GM23338 (cell line): ENCODE measurements around the gene SSTR3. TPM values are rescaled to one million over a fixed set of nuclear protein-coding genes. Genes with fewer than 3 reads are reported as not detected.

ENCODE experiments used
- ATAC-seq: fragments of 200-7000 bp; cut with Tn5 transposase; 3 replicates; pipeline ENCODE4 v1.9.1; 2020
- DNase-seq: peaks from one replicate; pipeline ENCODE4 v3.0.0-alpha.2; 2015; ENCODE audit warnings: low spot score
- H2AFZ ChIP-seq: fragments of 200-600 bp; sonication (generic); 2 replicates; pipeline ENCODE4 v1.8.0; 2016; ENCODE audit warnings: antibody characterized with exemption, mild to moderate bottlenecking, moderate library complexity
- H3F3A ChIP-seq: fragments of 200-600 bp; sonication (generic); replicated peaks from 2 replicates; pipeline ENCODE4 v1.8.0; 2017; ENCODE audit warnings: antibody characterized with exemption, mixed run types, low read depth
- H3K27ac ChIP-seq: fragments of 200-600 bp; sonication (generic); 2 replicates; pipeline ENCODE4 v1.6.1; 2016; ENCODE audit warnings: low read depth
- H3K27me3 ChIP-seq: fragments of 200-600 bp; sonication (generic); 2 replicates; pipeline ENCODE4 v1.8.0; 2016; ENCODE audit warnings: mild to moderate bottlenecking, mixed run types, moderate library complexity; ENCODE audit not compliant: insufficient read depth
- H3K36me3 ChIP-seq: fragments of 200-600 bp; sonication (generic); 2 replicates; pipeline ENCODE4 v1.8.0; 2016; ENCODE audit warnings: mild to moderate bottlenecking; ENCODE audit not compliant: insufficient read depth
- H3K4me1 ChIP-seq: fragments of 200-600 bp; sonication (generic); 2 replicates; pipeline ENCODE4 v1.8.0; 2016; ENCODE audit warnings: mild to moderate bottlenecking, moderate library complexity; ENCODE audit not compliant: insufficient read depth
- H3K4me2 ChIP-seq: fragments of 200-600 bp; sonication (generic); 2 replicates; pipeline ENCODE4 v1.7.1; 2017; ENCODE audit warnings: mixed run types
- H3K4me3 ChIP-seq: fragments of 200-600 bp; sonication (generic); 2 replicates; pipeline ENCODE4 v1.6.1; 2016; ENCODE audit warnings: mixed run types
- H3K79me2 ChIP-seq: fragments of 200-600 bp; sonication (generic); replicated peaks from 2 replicates; pipeline ENCODE4 v1.8.0; 2017; ENCODE audit warnings: mild to moderate bottlenecking; ENCODE audit not compliant: insufficient read depth
- H3K9me2 ChIP-seq: fragments of 200-600 bp; sonication (generic); 2 replicates; pipeline ENCODE4 v1.8.0; 2017; ENCODE audit not compliant: insufficient read depth
- H4K20me1 ChIP-seq: fragments of 200-600 bp; sonication (generic); replicated peaks from 2 replicates; pipeline ENCODE4 v1.8.0; 2017; ENCODE audit warnings: mild to moderate bottlenecking; ENCODE audit not compliant: insufficient read depth
- H3K27ac Mint-ChIP-seq: 2 replicates; pipeline ENCODE4 v1.8.0; 2020; ENCODE audit warnings: inconsistent platforms, mild to moderate bottlenecking, moderate library complexity, mixed read lengths
- H3K27me3 Mint-ChIP-seq: 3 replicates; pipeline ENCODE4 v1.8.0; 2022; ENCODE audit warnings: low read depth, mild to moderate bottlenecking, moderate library complexity, mixed read lengths, inconsistent platforms; ENCODE audit not compliant: insufficient read depth, poor library complexity
- H3K36me3 Mint-ChIP-seq: 3 replicates; pipeline ENCODE4 v1.8.0; 2021; ENCODE audit warnings: low read depth, mild to moderate bottlenecking, inconsistent platforms, moderate library complexity, mixed read lengths
- H3K4me1 Mint-ChIP-seq: 3 replicates; pipeline ENCODE4 v1.8.0; 2020; ENCODE audit warnings: mild to moderate bottlenecking, inconsistent platforms, mixed read lengths
- H3K4me3 Mint-ChIP-seq: 3 replicates; pipeline ENCODE4 v1.8.0; 2021; ENCODE audit warnings: moderate library complexity, mild to moderate bottlenecking, inconsistent platforms, mixed read lengths
- H3K9me3 Mint-ChIP-seq: 3 replicates; pipeline ENCODE4 v1.8.0; 2020; ENCODE audit warnings: moderate library complexity, mild to moderate bottlenecking, inconsistent platforms, mixed read lengths
- CREB1 ChIP-seq: fragments of 250-450 bp; sonication (Bioruptor Pico); IDR thresholded peaks from 2 replicates; pipeline ENCODE4 v1.5.0; 2020; ENCODE audit warnings: low read depth, mild to moderate bottlenecking, moderate library complexity
- EZH2phosphoT487 ChIP-seq: fragments of 200-600 bp; sonication (generic); IDR thresholded peaks from one replicate; pipeline ENCODE4 v1.8.1; 2018; ENCODE audit warnings: antibody characterized with exemption; ENCODE audit not compliant: unreplicated experiment
- JUNB ChIP-seq: IDR thresholded peaks from one replicate; pipeline ENCODE4 v1.6.1; 2016; ENCODE audit warnings: antibody characterized with exemption; ENCODE audit not compliant: unreplicated experiment
- NANOG ChIP-seq: IDR thresholded peaks from 2 replicates; pipeline ENCODE4 v1.6.1; 2016; ENCODE audit warnings: antibody characterized with exemption, borderline replicate concordance
- POLR2AphosphoS5 ChIP-seq: IDR thresholded peaks from 2 replicates; pipeline ENCODE4 v1.6.1; 2016; ENCODE audit warnings: antibody characterized with exemption, low read depth
- ZNF114 ChIP-seq: fragments of 250-450 bp; sonication (Bioruptor Pico); IDR thresholded peaks from 2 replicates; pipeline ENCODE4 v1.5.0; 2020; ENCODE audit warnings: mild to moderate bottlenecking, moderate library complexity
- ZNF331 ChIP-seq: fragments of 250-450 bp; sonication (Bioruptor Pico); IDR thresholded peaks from 2 replicates; pipeline ENCODE4 v1.5.0; 2020; ENCODE audit warnings: low read depth, mild to moderate bottlenecking, moderate library complexity
- ZNF462 ChIP-seq: fragments of 250-450 bp; sonication (Bioruptor Pico); IDR thresholded peaks from 2 replicates; pipeline ENCODE4 v1.5.0; 2020; ENCODE audit warnings: mild to moderate bottlenecking, moderate library complexity
- polyA plus RNA-seq: library from polyadenylated mRNA; unstranded; fragments of >200 nt; fragmentation: Nextera tagmentation; extraction: Ambion mirVana; gene quantifications from 2 replicates; pipeline ENCODE4 v1.2.1, GENCODE V29; 2016
- total RNA-seq: library from RNA; depleted of rRNA; stranded (reverse); fragments of >200 nt; shearing (Covaris generic); gene quantifications from 2 replicates; pipeline ENCODE4 v1.2.3, GENCODE V29; 2014
- TF ChIP-seq, protein P1 (sequence below), 2 experiments: fragments of 200-600 bp in 1 of 2; sonication (generic) in 1 of 2; conservative IDR thresholded peaks; 2 replicates each; pipeline versions ENCODE4 v1.5.1 to v1.6.1; 2016 to 2017; ENCODE audit warnings: antibody characterized with exemption in 2 of 2, low read depth in 2 of 2, mild to moderate bottlenecking in 2 of 2, moderate library complexity in 1 of 2
- TF ChIP-seq, protein P2 (sequence below): IDR thresholded peaks from one replicate; pipeline ENCODE4 v1.6.1; 2018; ENCODE audit warnings: antibody characterized with exemption; ENCODE audit not compliant: unreplicated experiment
- TF ChIP-seq, protein P3 (sequence below): IDR thresholded peaks from 2 replicates; pipeline ENCODE4 v1.6.1; 2016; ENCODE audit warnings: antibody characterized with exemption

SSTR3 gene
- total and polyA plus RNA-seq, 2 experiments from 2014 or later: 0.66 TPM; not detected in 1

GRCh38 chr22:37179622-37180420, 32.5 kb downstream of the SSTR3 start (continued):
- TF ChIP-seq ZNF462 (CRISPR knock-in tag): no peak
- no peak for TF ChIP-seq JUNB

GRCh38 chr22:37179126-37179470, 33.2 kb downstream of the SSTR3 start:
- H3K27me3 Mint-ChIP-seq: peaks cover 7% of the 10 kb centered on the region
- Histone ChIP-seq H3K27ac (no peak overlapping the region), H3K79me2 (no peaks in the 10 kb centered on the region), H3K4me2 (no peak overlapping the region), H3F3A (no peaks in the 10 kb centered on the region), H2AFZ (no peak overlapping the region), H4K20me1 (no peaks in the 10 kb centered on the region), H3K36me3 (no peaks in the 10 kb centered on the region), H3K27me3 (no peaks in the 10 kb centered on the region), H3K4me3 (no peak overlapping the region), H3K9me2 (no peaks in the 10 kb centered on the region), H3K4me1 (no peaks in the 10 kb centered on the region; the same call in 1 of the 2 replicates)
- ATAC-seq (no peak), DNase-seq (no peak)
- H3K36me3 Mint-ChIP-seq: no peaks in the 10 kb centered on the region; the same call in 2 of the 3 replicates
- no peak overlapping the region for H3K27ac Mint-ChIP-seq
- no peaks in the 10 kb centered on the region; the same call in 2 of the 3 replicates for H3K9me3 Mint-ChIP-seq
- H3K4me3 Mint-ChIP-seq: no peak overlapping the region
- peaks cover 14% of the 10 kb centered on the region for H3K4me1 Mint-ChIP-seq
- TF ChIP-seq, protein P1, sequence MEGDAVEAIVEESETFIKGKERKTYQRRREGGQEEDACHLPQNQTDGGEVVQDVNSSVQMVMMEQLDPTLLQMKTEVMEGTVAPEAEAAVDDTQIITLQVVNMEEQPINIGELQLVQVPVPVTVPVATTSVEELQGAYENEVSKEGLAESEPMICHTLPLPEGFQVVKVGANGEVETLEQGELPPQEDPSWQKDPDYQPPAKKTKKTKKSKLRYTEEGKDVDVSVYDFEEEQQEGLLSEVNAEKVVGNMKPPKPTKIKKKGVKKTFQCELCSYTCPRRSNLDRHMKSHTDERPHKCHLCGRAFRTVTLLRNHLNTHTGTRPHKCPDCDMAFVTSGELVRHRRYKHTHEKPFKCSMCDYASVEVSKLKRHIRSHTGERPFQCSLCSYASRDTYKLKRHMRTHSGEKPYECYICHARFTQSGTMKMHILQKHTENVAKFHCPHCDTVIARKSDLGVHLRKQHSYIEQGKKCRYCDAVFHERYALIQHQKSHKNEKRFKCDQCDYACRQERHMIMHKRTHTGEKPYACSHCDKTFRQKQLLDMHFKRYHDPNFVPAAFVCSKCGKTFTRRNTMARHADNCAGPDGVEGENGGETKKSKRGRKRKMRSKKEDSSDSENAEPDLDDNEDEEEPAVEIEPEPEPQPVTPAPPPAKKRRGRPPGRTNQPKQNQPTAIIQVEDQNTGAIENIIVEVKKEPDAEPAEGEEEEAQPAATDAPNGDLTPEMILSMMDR (conservative IDR thresholded peaks at IDR 0.05; ENCODE audit: low read depth in 2 of 2): no peak
- TF ChIP-seq, protein P2, sequence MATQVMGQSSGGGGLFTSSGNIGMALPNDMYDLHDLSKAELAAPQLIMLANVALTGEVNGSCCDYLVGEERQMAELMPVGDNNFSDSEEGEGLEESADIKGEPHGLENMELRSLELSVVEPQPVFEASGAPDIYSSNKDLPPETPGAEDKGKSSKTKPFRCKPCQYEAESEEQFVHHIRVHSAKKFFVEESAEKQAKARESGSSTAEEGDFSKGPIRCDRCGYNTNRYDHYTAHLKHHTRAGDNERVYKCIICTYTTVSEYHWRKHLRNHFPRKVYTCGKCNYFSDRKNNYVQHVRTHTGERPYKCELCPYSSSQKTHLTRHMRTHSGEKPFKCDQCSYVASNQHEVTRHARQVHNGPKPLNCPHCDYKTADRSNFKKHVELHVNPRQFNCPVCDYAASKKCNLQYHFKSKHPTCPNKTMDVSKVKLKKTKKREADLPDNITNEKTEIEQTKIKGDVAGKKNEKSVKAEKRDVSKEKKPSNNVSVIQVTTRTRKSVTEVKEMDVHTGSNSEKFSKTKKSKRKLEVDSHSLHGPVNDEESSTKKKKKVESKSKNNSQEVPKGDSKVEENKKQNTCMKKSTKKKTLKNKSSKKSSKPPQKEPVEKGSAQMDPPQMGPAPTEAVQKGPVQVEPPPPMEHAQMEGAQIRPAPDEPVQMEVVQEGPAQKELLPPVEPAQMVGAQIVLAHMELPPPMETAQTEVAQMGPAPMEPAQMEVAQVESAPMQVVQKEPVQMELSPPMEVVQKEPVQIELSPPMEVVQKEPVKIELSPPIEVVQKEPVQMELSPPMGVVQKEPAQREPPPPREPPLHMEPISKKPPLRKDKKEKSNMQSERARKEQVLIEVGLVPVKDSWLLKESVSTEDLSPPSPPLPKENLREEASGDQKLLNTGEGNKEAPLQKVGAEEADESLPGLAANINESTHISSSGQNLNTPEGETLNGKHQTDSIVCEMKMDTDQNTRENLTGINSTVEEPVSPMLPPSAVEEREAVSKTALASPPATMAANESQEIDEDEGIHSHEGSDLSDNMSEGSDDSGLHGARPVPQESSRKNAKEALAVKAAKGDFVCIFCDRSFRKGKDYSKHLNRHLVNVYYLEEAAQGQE: no peak
- TF ChIP-seq NANOG: no peak
- no peak for TF ChIP-seq EZH2phosphoT487
- TF ChIP-seq ZNF114 (CRISPR knock-in tag): no peak
- TF ChIP-seq POLR2AphosphoS5: no peak
- TF ChIP-seq, protein P3, sequence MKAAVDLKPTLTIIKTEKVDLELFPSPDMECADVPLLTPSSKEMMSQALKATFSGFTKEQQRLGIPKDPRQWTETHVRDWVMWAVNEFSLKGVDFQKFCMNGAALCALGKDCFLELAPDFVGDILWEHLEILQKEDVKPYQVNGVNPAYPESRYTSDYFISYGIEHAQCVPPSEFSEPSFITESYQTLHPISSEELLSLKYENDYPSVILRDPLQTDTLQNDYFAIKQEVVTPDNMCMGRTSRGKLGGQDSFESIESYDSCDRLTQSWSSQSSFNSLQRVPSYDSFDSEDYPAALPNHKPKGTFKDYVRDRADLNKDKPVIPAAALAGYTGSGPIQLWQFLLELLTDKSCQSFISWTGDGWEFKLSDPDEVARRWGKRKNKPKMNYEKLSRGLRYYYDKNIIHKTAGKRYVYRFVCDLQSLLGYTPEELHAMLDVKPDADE: no peak
- no peak for TF ChIP-seq ZNF331 (CRISPR knock-in tag)
- no peak for TF ChIP-seq CREB1
